Stimulated activated CD4-positive, alpha-beta T cell treated with anti-CD3 and anti-CD28 coated beads, Interleukin-12 subunit alpha, Interleukin-12 subunit beta, amount 100 ng/mL, for 48 hours (primary cell): ENCODE measurements around the gene ITLN1.
"Not testable (repeated sequence)": the region's sequence is repeated elsewhere in the genome, so short reads cannot be mapped to it uniquely, and the experiment has no call there.

Experiments used
- DNase-seq, 3 donors: peaks; one replicate each; pipeline ENCODE4 v3.0.0-alpha.2; 2020; ENCODE audit warnings: low read depth in 2 of 3, low spot score in 1 of 3

The ITLN1 gene

DNA sequence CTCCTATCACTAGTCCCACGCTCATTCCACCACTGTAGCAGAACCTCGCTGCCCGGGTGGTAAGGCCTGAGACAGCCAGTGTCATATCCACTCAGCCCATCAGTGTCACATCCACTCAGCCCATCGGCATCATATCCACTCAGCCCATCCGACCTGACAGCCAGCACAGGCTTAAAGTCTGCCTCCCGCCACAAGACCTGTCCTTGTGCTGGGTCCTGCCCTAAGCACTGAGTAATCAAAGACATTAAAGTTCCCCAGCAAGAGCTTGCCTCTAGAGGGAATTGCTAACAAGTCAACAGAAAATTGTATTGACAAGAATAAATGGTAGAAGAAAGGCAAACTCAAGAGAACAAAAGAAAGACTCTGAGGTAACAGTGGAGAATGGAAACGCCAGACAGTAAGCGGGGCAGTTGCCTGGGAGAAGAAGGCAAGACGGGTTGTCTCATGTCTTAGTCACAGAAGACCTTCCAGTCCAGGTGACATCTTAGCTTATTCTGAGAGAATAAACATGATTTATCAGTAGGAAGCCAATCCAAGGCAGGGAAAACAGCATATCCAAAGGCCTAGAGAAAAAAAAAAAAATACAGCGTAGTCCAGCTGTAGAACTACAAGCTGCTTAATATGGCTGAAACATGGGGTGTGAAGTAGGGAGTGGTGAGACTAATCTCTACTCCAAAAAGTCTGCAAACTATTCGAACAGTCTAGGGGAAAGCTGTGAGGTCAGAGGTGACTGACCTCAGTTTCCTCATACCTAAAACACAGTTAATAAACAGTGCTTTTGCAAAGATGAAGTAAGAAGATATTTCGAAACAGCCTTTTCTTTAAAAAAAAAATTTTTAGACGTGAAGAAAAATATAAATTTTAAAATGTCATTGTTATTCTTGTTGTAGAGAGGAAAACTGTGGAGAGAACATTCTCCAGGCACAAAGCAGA is 1.1 kb downstream of the ITLN1 start:
- no peak for DNase-seq

DNA sequence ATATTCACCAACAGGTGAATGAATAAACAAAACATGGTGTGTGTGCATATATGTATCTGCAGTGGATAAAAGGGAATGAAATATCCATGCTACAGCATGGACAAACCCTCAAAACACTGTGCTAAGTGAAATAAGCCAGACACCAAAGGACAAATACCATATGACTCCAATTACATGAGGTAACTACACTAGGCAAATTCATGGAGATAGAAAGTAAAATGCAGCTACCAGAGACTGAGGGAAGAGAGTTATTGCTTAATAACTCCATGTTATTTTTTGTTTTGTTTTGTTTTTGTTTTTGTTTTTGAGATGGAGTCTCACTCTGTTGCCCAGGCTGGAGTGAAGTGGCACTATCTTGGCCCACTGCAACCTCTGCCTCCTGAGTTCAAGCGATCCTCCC is 2.4 kb downstream of the ITLN1 start:
- DNase-seq, result no peak

DNA sequence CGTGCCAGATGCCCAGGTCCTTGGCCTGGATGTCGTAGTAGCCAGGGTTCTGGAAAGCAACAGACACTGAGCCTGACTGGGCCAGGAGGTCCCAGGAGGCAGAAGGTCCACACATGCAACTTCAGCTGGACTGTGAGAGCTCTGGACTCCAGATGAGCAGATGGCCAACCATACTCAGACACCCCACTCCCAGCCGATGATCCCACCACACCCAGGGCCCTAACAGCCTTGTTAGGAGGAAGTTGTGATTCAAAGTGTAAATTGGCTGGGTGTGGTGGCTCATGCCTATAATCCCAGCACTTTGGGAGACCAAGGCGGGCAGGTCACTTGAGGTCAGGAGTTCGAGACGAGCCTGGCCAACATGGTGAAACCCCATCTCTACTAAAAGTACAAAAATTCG is 3.7 kb downstream of the ITLN1 start:
- DNase-seq, result not testable (repeated sequence)

DNA sequence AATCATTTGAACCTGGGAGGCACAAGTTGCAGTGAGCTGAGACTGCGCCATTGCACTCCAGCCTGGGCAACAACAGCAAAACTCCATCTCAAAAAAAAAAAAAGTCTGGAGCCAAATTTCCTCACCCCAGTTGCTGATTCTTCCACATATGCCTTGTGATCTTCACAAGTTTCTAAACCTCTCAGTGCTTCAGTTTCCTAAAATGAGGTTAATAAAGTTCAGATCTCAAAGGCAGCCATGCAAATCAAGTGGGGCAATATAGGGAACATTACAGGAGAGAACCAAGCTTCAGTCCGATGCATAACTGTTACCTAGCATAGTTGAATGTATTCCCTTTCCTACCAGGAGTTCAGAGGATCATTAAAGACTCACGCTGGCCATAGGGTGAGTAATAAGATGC is 4.8 kb downstream of the ITLN1 start:
- no peak for DNase-seq

DNA sequence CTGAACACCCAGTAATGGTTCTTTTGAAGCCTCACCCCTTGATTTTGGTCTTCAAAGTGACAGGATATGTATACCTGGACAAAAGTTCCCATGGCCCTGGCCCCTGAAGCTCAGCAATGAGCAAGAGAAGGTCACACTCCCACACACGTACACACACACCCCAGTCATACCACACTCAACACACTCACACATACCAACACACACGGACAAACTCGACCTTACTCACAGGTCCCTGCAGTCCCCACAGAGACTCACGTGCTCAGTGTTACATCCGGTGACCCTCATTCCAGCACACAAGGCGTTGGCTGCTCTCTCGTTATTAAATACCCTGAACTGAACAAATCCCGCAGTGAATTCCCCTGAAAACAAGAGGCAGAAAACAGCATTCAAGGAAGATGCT is 5.9 kb downstream of the ITLN1 start:
- DNase-seq, result no peak

DNA sequence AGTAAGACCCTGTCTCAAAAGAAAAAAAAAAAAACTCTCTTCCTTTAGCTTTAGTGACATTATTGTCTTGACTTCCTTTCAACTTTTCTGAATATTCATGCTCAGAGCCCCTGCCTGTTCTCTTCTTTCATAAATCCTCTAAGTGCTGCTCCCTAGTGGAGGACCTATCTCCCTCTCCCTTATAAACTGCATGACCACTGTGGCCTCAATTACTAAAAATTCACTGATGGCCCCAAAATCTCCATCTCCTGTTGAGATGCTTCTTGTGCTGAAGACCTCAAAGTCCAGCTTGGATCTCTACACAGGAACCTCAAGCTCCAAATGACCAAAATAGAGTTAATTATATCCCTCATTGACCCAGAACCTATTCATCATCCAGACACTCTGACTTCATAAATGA is 7.8 kb downstream of the ITLN1 start:
- DNase-seq, result no peak

DNA sequence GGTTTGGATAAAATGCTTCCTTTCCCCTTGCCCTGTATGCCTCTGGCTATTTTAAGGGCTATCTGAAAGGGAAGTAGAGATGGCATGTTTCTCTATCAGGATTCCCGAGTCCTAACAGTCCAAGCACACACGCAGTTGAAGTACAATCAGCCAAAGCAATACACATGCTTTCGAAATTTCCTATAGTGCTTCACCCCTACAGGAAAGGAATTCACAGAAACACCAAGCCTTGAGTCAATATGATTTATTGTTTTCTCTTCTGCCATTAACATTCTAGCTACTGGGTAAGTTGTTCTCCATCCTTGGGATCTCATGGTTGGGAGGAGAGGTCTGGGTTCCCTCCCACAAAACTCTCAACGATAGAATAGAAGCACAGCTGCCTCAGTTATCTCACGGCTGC is 8.7 kb downstream of the ITLN1 start:
- no peak for DNase-seq

DNA sequence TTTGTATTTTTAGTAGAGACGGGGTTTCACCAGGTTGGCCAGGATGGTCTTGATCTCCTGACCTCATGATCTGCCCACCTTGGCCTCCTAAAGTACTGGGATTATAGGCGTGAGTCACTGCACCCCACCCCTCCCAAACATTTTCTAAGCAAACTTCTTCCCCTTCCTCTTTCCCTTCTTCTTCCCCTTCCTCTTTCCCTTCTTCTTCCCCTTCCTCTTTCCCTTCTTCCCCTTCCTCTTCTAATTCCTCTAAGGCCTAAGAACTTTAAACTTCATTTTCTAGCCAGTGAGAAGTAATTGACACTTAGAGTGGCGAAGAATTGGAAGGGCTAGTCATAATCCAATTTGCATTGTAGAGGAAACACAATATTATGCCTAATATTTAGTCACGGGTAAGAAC is 9.4 kb downstream of the ITLN1 start:
- not testable (repeated sequence) for DNase-seq

DNA sequence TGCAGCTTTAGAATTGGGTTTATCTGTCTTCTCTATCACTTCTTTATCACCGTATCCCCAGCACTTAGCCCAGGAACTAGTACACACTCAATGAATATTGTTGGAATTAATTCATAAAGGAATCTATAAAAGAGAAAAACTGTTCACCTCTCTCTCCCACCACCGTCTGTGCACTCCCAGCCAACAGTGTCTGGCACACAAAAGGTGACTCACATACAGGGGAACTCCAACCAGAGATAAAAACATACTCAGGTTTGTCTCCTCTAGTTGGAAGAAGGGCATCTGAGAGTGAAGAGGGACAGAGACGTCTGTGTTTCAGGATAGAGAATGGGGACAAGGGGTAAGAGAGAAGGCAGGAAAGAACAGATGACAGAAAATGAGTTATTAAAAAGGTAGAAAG is 10.0 kb downstream of the ITLN1 start:
- no peak for DNase-seq

DNA sequence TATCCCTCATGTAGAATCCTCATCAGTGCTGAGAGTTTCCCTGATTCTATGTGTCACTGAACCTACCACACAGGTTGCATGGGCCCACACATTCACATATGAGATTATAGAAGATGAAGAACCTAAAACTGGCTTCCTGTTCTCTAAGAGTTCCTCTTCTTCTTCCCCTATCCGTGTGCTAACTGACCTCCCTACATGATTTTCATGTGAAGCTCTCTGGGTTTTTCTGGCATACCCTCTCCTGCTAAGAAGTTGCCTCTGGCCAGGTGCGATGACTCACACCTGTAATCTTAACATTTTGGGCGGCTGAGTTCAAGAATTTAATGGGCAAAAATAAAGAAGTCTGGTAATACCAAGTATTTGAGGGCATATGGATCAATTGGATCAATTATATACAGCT is 16.8 kb downstream of the ITLN1 start:
- DNase-seq, result no peak

DNA sequence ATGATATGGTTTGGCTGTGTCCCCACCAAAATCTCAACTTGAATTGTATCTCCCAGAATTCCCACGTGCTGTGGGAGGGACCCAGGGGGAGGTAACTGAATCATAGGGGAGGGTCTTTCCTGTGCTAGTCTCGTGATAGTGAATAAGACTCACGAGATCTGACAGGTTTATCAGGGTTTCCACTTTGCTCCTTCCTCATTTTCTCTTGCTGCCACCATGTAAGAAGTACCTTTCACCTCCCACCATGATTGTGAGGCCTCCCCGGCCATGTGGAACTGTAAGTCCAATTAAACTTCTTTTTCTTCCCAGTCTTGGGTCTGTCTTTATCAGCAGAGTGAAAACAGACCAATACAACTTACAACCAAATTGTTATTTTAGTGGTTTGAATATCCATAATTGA is 17.3 kb downstream of the ITLN1 start:
- DNase-seq, result not testable (repeated sequence)

DNA sequence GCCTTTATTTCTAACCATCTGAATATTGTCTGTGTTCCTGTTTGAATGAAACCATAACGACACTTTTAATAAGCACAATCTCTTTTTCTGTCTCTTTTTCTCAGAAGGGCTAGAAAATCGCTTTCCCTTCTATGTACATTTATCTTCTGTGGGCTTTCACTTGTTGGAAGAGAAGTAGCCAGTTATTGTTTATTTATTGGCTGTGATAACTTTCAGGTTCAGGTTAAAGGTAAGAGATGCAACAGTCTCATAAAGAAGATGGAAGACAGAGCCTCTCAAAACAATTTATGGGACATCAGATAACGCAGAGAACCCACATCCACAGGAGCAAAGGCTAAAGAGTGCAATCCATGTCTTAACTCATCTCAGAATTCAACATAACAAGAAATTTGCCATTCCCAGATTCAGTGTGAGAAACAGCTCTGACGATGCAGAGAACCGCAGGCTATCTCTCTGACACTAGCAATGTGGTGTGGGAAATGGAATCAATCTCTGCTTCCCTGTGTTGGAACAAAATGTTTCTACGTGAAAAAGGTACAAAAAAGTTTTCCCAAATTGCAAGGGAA is 18.2 kb downstream of the ITLN1 start:
- no peak for DNase-seq

DNA sequence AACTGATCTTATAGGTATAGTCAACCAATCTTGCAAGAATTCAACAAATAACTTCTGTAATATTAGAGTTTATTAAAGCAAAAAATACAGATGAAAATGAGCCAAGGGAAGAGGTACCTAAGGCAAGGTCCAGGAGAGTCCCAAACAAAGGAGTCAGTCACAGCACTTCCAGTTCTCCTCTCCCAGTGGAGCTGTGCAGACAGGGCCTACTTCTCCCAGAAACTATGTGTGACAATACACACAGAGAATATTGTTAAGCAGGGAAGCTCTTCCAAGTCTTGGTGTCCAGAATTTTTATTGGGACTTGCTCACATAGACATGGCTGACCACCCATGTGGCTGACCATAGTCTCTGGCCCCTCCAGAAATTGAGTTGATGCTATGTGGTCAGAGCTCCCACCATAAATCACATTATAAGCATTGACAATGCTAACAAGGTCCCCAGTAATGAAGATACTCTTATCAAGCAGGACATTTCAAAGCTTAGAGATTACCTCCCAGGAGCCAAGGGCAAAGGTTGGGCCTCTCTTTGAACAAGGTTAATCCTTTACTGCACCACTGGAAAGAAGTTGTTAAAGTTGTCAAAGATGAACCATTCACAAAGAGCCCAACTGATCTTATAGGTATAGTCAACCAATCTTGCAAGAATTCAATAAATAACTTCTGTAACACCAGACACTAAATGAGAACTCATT is 18.8 kb downstream of the ITLN1 start:
- DNase-seq, result no peak

DNA sequence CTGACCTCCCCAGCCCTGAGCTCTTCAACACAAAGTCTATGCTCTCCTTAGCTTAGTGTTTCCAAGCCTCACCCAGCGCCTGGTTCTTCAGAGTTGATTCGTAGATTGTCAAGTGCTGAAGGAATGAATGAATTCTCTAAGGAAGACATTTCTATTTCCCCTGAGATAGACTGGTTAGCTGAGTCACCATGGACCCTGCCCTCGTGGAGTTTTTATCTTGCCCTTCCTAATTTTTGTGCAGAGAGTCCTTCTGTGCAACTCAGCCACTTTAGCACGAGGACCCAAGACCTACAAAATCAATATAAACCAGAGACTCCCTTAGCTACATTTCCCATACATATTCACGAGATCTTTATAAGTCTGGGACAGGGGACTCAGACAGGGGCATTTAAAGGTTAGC is 19.6 kb downstream of the ITLN1 start:
- no peak for DNase-seq

DNA sequence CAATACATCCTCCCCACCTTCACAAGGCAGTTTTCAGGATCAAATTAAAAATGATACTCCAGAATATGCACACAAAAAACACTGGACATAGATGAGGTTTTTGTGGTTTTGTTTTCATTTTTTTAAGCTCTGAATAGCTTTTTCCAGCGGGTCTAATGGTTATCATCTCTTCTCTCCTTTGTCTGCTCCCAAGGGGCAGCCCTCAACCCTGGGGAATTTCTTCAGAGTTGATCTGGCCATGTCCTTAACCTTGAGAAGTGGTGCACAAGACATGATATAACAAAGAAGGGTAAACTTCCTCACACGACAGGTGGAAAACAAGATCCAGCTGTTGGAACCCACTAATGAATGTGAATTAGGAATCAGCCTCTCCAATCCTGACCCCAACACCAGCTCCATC is 20.8 kb downstream of the ITLN1 start:
- DNase-seq, result no peak

DNA sequence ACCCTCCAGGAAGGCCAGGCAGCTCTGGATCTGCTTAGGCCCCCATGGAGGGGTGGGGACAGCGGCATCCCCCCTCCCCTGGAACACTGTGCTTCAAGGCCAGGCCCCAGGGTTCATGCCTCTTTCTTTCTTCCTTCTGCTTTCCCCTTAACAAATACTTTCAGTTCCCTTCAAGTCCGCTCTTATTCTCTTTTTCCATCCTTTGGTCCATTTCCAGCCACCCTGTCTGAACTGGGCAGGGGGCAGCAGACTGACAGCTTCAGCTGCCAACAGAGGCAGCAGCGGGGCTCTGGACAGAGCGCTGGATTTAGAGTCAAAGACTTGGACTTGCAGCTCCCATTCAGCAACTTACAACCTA is 21.2 kb downstream of the ITLN1 start:
- no peak for DNase-seq

DNA sequence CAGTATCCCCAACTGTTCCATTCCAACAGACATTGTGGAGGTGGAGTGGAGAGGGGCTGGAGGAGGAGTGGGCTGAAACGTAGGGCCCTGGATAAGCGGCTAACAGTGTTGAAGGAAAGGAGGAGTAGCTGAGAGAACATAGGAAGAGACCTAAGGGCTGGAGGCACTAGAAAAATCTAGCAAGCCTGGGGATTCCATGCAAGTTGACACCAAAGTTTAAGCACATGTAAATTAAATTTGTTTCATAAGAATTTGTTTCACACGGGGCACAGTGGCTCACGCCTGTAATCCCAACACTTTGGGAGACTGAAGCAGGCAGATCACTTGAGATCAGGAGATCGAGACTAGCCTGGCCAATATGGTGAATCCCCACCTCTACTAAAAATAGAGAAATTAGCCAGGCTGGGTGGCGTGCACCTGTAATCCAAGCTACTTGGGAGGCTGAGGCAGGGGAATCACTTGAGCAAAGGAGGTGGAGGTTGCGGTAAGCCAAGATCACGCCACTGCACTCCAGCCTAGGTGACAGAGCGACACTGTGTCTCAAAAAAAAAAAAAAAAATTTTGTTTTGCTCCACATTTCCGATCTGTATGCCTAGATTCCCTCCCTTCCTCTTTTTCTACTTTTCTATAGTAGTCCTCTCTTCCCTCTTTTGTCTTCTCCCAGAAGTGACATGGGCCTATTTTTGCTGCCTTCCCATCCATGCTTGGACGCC is 21.8 kb downstream of the ITLN1 start:
- no peak for DNase-seq

DNA sequence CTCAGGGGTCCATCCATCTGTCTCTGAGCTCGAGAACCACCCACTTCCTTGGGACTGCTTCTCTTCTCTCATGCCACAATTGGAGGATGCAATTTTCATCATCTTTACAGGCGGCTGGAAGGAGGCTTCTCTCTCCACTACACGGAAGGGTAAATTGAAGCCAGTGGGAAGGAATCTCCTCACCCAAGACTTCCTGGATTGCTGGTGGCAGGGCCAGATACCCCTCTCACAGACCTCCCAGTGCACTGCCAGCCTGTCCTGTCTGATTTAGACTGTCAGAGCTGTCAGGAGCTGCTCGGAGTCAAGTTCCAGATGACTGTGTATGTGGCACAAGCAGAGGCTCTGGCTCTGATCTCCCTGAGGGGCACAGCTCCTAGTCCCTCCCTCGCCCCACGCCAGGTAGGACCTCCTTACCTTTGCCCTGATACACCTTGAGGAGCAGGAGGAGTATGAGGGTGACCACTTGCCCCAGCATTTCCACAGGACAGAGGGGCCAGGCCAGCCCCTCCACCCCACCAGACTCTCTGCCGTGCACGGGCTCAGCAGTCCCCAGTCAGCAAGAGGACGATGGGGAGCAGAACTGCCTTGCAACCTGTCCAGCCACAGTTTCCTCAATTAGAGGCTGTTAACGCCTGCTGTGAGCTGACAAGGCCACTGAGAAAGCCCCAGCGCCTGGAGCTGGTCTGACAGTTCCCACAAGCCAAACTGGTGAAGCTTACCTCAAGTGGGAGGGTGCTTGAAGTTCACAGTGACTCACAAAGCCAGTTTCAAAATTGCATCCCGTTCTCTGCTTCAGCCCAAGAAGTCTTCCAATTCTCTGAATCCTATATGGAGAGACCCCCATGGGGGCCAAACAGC is 22.5 kb downstream of the ITLN1 start, which contains the start of gene CD244:
TSS of gene CD244 (minus strand) at position 685 of the 858 bp plus-strand sequence. CDS start at position 475, 210 bp downstream.
- peak; percentile 44 to 50 (median 47) for DNase-seq

DNA sequence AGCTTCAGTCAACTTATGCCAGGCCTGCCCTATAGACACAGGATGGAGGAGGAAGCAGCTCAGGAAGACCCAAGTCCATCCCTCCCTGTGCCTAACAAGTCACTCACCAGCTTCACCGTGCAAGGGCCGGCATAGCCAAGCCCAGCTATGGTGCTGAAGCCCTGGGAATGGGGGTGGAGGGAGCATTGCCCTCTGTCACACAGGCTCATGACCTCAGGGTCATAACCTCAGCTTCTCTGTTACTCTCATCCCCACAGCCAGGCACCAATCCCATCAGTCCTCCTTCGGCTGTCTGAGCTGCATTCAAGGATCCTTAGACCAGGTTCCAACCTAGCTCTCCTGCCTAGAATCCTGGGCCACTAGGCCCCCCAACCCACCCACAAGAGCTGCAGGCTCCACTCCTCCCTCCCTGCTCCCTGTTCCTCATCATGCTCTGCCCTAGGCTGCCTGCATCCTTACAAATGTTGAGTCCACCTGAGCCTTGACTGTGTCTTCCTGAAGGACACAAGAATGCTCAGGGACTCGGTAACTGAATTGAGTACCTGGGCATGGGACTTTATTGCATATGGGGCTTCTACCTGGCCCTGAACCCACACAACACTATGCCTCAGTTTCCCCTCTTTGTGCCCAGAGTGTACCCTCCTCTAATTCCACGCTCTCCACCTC is 24.0 kb downstream of the ITLN1 start:
- DNase-seq, result no peak

DNA sequence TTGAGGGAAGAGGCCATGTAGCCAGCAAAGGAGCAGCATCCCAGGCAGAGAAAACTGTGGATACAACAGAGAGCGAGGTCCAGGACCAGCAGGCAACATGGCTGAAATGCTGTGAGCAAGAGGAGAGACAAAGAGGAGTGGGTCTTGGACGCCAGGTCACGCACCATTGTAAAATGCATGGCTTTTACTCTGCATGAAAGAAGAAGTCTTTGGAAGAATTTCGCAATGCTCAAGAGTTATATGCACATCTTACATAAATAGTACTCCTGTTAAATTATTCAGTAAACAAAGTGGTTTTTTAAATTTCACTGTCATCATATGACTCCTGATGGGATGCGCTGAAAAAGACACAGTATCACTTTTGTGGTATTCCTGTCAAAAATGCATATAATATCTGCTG is 25.8 kb downstream of the ITLN1 start:
- no peak for DNase-seq
